Keratinocyte (primary cell): ENCODE measurements around the gene TGIF1. TPM values are rescaled to one million over a fixed set of nuclear protein-coding genes. Genes with fewer than 3 reads are reported as not detected.
A peak's percentile ranks its signal among the peaks of the same experiment; 100 is the strongest.

ENCODE experiments used
- DNase-seq: peaks from one replicate; pipeline ENCODE4 v3.0.0-alpha.2; 2011; ENCODE audit warnings: low read depth, missing footprints, low spot score
- FAIRE-seq: peaks from 2 replicates; lab custom pipeline; 2011; peaks lifted over from hg19 to GRCh38; lab: Jason Lieb, UNC
- H2AFZ ChIP-seq: 2 replicates; pipeline ENCODE4 v1.6.0; 2012; ENCODE audit warnings: low read length, control low read depth, inconsistent platforms; ENCODE audit not compliant: control insufficient read depth
- H3K27ac ChIP-seq: 2 replicates; pipeline ENCODE4 v1.5.1; 2011; ENCODE audit warnings: low read length; ENCODE audit not compliant: control insufficient read depth, insufficient read depth
- H3K27me3 ChIP-seq: 3 replicates; pipeline ENCODE4 v1.6.0; 2011; ENCODE audit warnings: low read length; ENCODE audit not compliant: control insufficient read depth, insufficient read depth; ENCODE audit errors: extremely low read depth
- H3K36me3 ChIP-seq, 2 experiments: 2 replicates in 1 of 2; 3 replicates in 1 of 2; pipeline ENCODE4 v1.5.1; 2011; ENCODE audit warnings: low read length in 2 of 2, mild to moderate bottlenecking in 1 of 2; ENCODE audit not compliant: control insufficient read depth in 2 of 2, insufficient read depth in 2 of 2; ENCODE audit errors: extremely low read depth in 1 of 2
- H3K4me1 ChIP-seq: 3 replicates; pipeline ENCODE4 v1.5.1; 2011; ENCODE audit warnings: low read length; ENCODE audit not compliant: control insufficient read depth, insufficient read depth; ENCODE audit errors: extremely low read depth
- H3K4me2 ChIP-seq: 3 replicates; pipeline ENCODE4 v1.6.0; 2011; ENCODE audit warnings: low read depth, low read length; ENCODE audit not compliant: control insufficient read depth, insufficient read depth; ENCODE audit errors: extremely low read depth
- H3K4me3 ChIP-seq, 3 experiments: fragments of 200-600 bp in 1 of 3; sonication (generic) in 1 of 3; 2 replicates in 2 of 3; 3 replicates in 1 of 3; pipeline ENCODE4 v1.5.1; 2011 to 2016; ENCODE audit warnings: low read length in 3 of 3, mild to moderate bottlenecking in 3 of 3, control low read depth in 2 of 3, inconsistent platforms in 1 of 3, low read depth in 1 of 3, mixed read lengths in 1 of 3, mixed run types in 1 of 3, moderate library complexity in 1 of 3; ENCODE audit not compliant: control insufficient read depth in 2 of 3, insufficient read depth in 2 of 3; ENCODE audit errors: extremely low read depth in 1 of 3
- H3K79me2 ChIP-seq: 2 replicates; pipeline ENCODE4 v1.6.0; 2012; ENCODE audit warnings: low read length; ENCODE audit not compliant: control insufficient read depth, insufficient read depth
- H3K9ac ChIP-seq: 3 replicates; pipeline ENCODE4 v1.6.0; 2011; ENCODE audit warnings: low read length; ENCODE audit not compliant: control insufficient read depth, insufficient read depth; ENCODE audit errors: extremely low read depth
- H3K9me1 ChIP-seq: 3 replicates; pipeline ENCODE4 v1.6.0; 2011; ENCODE audit warnings: low read length; ENCODE audit not compliant: control insufficient read depth, insufficient read depth; ENCODE audit errors: extremely low read depth
- H3K9me3 ChIP-seq: 2 replicates; pipeline ENCODE4 v1.5.1; 2012; ENCODE audit warnings: low read depth, low read length; ENCODE audit not compliant: control insufficient read depth
- H4K20me1 ChIP-seq: 3 replicates; pipeline ENCODE4 v1.6.0; 2011; ENCODE audit warnings: low read length; ENCODE audit not compliant: control insufficient read depth, insufficient read depth; ENCODE audit errors: extremely low read depth
- CTCF ChIP-seq, 3 experiments: IDR thresholded peaks in 1 of 3; conservative IDR thresholded peaks in 1 of 3; optimal IDR thresholded peaks in 1 of 3; 2 replicates in 2 of 3; 3 replicates in 1 of 3; pipeline versions ENCODE3 to v1.5.1; 2011; ENCODE audit warnings: low read length in 3 of 3, mild to moderate bottlenecking in 3 of 3, moderate library complexity in 2 of 3, control low read depth in 1 of 3, inconsistent platforms in 1 of 3; ENCODE audit not compliant: insufficient read depth in 2 of 3; ENCODE audit errors: extremely low read depth in 1 of 3
- EZH2 ChIP-seq: IDR thresholded peaks from one replicate; pipeline ENCODE4 v1.6.1; 2012; ENCODE audit warnings: inconsistent platforms, mild to moderate bottlenecking, low read length, moderate library complexity
- dilution Hi-C: fragments of 300-500 bp; cut with MboI; formaldehyde crosslinking; loops from one replicate; pipeline ENCODE4 v1.7.0; 2020; ENCODE audit warnings: low sequenced_read_pairs; ENCODE audit not compliant: extremely low pct_ligation_motif_present
- polyA plus RNA-seq, 5 experiments: library from polyadenylated mRNA; depleted of rRNA in 3 of 5; stranded (reverse) in 3 of 5; stranded (forward) in 1 of 5; unstranded in 1 of 5; fragments of >200 nt; gene quantifications; 1 replicate in 1 of 5; 2 replicates in 3 of 5; 3 replicates in 1 of 5; pipeline versions ENCODE4 v1.2.1 to v1.2.3, GENCODE V29; 2011 to 2012; ENCODE audit warnings: missing spikeins in 2 of 5, low read depth in 1 of 5, low replicate concordance in 1 of 5

TGIF1 gene
- polyA plus RNA-seq, 1 donor (not counting 4 experiments of a cell fraction or from before 2014, with no cell fraction given): 115 TPM

GRCh38 chr18:3481696-3482210 lies 31.8 kb downstream of the TGIF1 start:
- Histone ChIP-seq H3K79me2 (no peaks in the 10 kb centered on the region), H3K4me3 (no peak overlapping the region), H3K9me1 (no peaks in the 10 kb centered on the region), H3K9ac (no peak overlapping the region), H3K36me3 (no peaks in the 10 kb centered on the region), H4K20me1 (no peaks in the 10 kb centered on the region), H3K4me2 (no peak overlapping the region), H3K27me3 (no peaks in the 10 kb centered on the region), H3K4me1 (peaks cover 7% of the 10 kb centered on the region), H3K27ac (no peak overlapping the region), H2AFZ (no peak overlapping the region), H3K9me3 (no peaks in the 10 kb centered on the region)
- dilution Hi-C loops: no loop called here
- DNase-seq: no peak
- TF ChIP-seq CTCF (optimal IDR thresholded peaks at IDR 0.05 in 1 of 3, IDR thresholded peaks at IDR 0.05 in 1 of 3, conservative IDR thresholded peaks at IDR 0.05 in 1 of 3; ENCODE audit: extremely low read depth in 1 of 3, insufficient read depth in 2 of 3, low read length in 3 of 3) (peak; percentile 42 to 56 (median 54)), EZH2 (no peak)
- peak; percentile 39 for FAIRE-seq

GRCh38 chr18:3482258-3482657 lies 32.3 kb downstream of the TGIF1 start:
- H2AFZ ChIP-seq: no peak overlapping the region
- DNase-seq (no peak), FAIRE-seq (no peak)
- TF ChIP-seq CTCF (optimal IDR thresholded peaks at IDR 0.05 in 1 of 3, IDR thresholded peaks at IDR 0.05 in 1 of 3, conservative IDR thresholded peaks at IDR 0.05 in 1 of 3; ENCODE audit: extremely low read depth in 1 of 3, insufficient read depth in 2 of 3, low read length in 3 of 3): no peak
- no peak for TF ChIP-seq EZH2
- no peaks in the 10 kb centered on the region for H4K20me1 ChIP-seq
- H3K4me1 ChIP-seq: peaks cover 7% of the 10 kb centered on the region
- no peak overlapping the region for H3K4me2 ChIP-seq
- H3K9me3 ChIP-seq: no peaks in the 10 kb centered on the region
- dilution Hi-C loops: no loop called here
- no peaks in the 10 kb centered on the region for H3K79me2 ChIP-seq
- H3K9ac ChIP-seq: no peak overlapping the region
- H3K27ac ChIP-seq: no peak overlapping the region
- H3K9me1 ChIP-seq: no peaks in the 10 kb centered on the region
- no peak overlapping the region for H3K4me3 ChIP-seq
- no peaks in the 10 kb centered on the region for H3K36me3 ChIP-seq
- H3K27me3 ChIP-seq: no peaks in the 10 kb centered on the region
